ENCODE data around the gene MEGF11.

- TF ChIP-seq CTCF (IDR thresholded peaks at IDR 0.05) (no peak), POLR2A (IDR thresholded peaks at IDR 0.05) (no peak)
Observed at GRCh38 chr15:66101715-66102395, 151.7 kb downstream of the MEGF11 start.
